GM19468 (cell line): ENCODE measurements around the gene WNT7B.

Experiments used
- ATAC-seq: cut with Tn5 transposase; IDR thresholded peaks from one replicate; pipeline ENCODE4 v1.9.1; 2021; ENCODE audit warnings: mild to moderate bottlenecking, moderate library complexity, moderate number of reproducible peaks; ENCODE audit not compliant: unreplicated experiment; ENCODE audit errors: extremely low read depth

Gene WNT7B

GRCh38 chr22:45934659-45935341 is 42.2 kb downstream of the WNT7B start:
- ATAC-seq, result no peak

GRCh38 chr22:45934168-45934564 is 42.8 kb downstream of the WNT7B start:
- no peak for ATAC-seq

GRCh38 chr22:45933506-45934167 is 43.3 kb downstream of the WNT7B start:
- ATAC-seq, result no peak

- no peak for ATAC-seq
Measured at GRCh38 chr22:45932071-45932470, 44.9 kb downstream of the WNT7B start.

GRCh38 chr22:45931042-45931441 is 45.9 kb downstream of the WNT7B start:
- no peak for ATAC-seq

- no peak for ATAC-seq
Measured at GRCh38 chr22:45930324-45930723, 46.6 kb downstream of the WNT7B start.

- ATAC-seq, result no peak
Measured at GRCh38 chr22:45929649-45930048, 47.3 kb downstream of the WNT7B start.

GRCh38 chr22:45928726-45929368 is 48.1 kb downstream of the WNT7B start:
- no peak for ATAC-seq

GRCh38 chr22:45927059-45927458 is 49.9 kb downstream of the WNT7B start:
- ATAC-seq, result no peak

- no peak for ATAC-seq
Measured at GRCh38 chr22:45926433-45926832, 50.5 kb downstream of the WNT7B start.

GRCh38 chr22:45925811-45926351 is 51.1 kb downstream of the WNT7B start:
- no peak for ATAC-seq

- no peak for ATAC-seq
Measured at GRCh38 chr22:45923835-45924234, 53.1 kb downstream of the WNT7B start.

- ATAC-seq, result no peak
Measured at GRCh38 chr22:45923212-45923611, 53.8 kb downstream of the WNT7B start.

GRCh38 chr22:45922661-45923060 is 54.3 kb downstream of the WNT7B start:
- ATAC-seq, result no peak

GRCh38 chr22:45922256-45922655 is 54.7 kb downstream of the WNT7B start:
- no peak for ATAC-seq

- no peak for ATAC-seq
Measured at GRCh38 chr22:45919504-45920286, 57.3 kb downstream of the WNT7B start.

GRCh38 chr22:45918459-45919370 is 58.2 kb downstream of the WNT7B start:
- no peak for ATAC-seq

GRCh38 chr22:45917700-45918458 is 59.1 kb downstream of the WNT7B start:
- no peak for ATAC-seq

GRCh38 chr22:45917146-45917545 is 59.8 kb downstream of the WNT7B start:
- no peak for ATAC-seq
